HEK293T (cell line): Measurements from ENCODE around the gene EXOC6.

Experiments used
- CTCF ChIA-PET: fragments of 350-600 bp; formaldehyde crosslinking; extraction: SDS; loops from one replicate; lab custom pipeline; 2021; ENCODE audit warnings: antibody characterized with exemption, inconsistent platforms; lab: Yijun Ruan, JAX
- POLR2A ChIA-PET: fragments of 350-600 bp; formaldehyde crosslinking; extraction: SDS; loops from one replicate; lab custom pipeline; 2020; ENCODE audit warnings: antibody characterized with exemption, inconsistent platforms; lab: Yijun Ruan, JAX
- DNase-seq: peaks from one replicate; pipeline ENCODE4 v3.0.0; 2012; ENCODE audit warnings: mixed read lengths; ENCODE audit errors: extremely low spot score
- ARNT ChIP-seq: fragments of 450-650 bp; IDR thresholded peaks from 2 replicates; pipeline ENCODE4 v1.6.1; 2017; ENCODE audit warnings: mild to moderate bottlenecking
- BHLHE40 ChIP-seq: fragments of 450-650 bp; IDR thresholded peaks from 2 replicates; pipeline ENCODE4 v1.6.1; 2016; ENCODE audit warnings: mild to moderate bottlenecking, moderate library complexity, borderline replicate concordance
- CTBP1 ChIP-seq: fragments of 450-650 bp; IDR thresholded peaks from 2 replicates; pipeline ENCODE4 v1.6.1; 2016; ENCODE audit warnings: borderline replicate concordance
- ELF4 ChIP-seq: fragments of 450-650 bp; IDR thresholded peaks from 2 replicates; pipeline ENCODE4 v1.6.1; 2017; ENCODE audit warnings: antibody characterized with exemption
- FOXA1 ChIP-seq: fragments of 450-650 bp; IDR thresholded peaks from 2 replicates; pipeline ENCODE4 v1.6.1; 2016; ENCODE audit warnings: mild to moderate bottlenecking
- FOXK2 ChIP-seq: fragments of 450-650 bp; IDR thresholded peaks from 2 replicates; pipeline ENCODE4 v1.6.1; 2016; ENCODE audit warnings: mild to moderate bottlenecking
- FOXM1 ChIP-seq: fragments of 450-650 bp; IDR thresholded peaks from 2 replicates; pipeline ENCODE4 v1.6.1; 2017; ENCODE audit warnings: mild to moderate bottlenecking, borderline replicate concordance
- HDGF ChIP-seq: fragments of 450-650 bp; IDR thresholded peaks from 2 replicates; pipeline ENCODE4 v1.6.1; 2017; ENCODE audit warnings: antibody characterized with exemption, borderline replicate concordance
- L3MBTL2 ChIP-seq: fragments of 450-650 bp; conservative IDR thresholded peaks from 2 replicates; pipeline ENCODE4 v1.6.1; 2016; ENCODE audit warnings: mild to moderate bottlenecking
- LEF1 ChIP-seq: fragments of 450-650 bp; IDR thresholded peaks from 2 replicates; pipeline ENCODE4 v1.6.1; 2017; ENCODE audit warnings: mild to moderate bottlenecking, borderline replicate concordance
- NFRKB ChIP-seq: fragments of 450-650 bp; IDR thresholded peaks from 2 replicates; pipeline ENCODE4 v1.6.1; 2016; ENCODE audit warnings: mild to moderate bottlenecking, moderate library complexity
- PKNOX1 ChIP-seq: fragments of 450-650 bp; IDR thresholded peaks from 2 replicates; pipeline ENCODE4 v1.6.1; 2016
- SP1 ChIP-seq: fragments of 450-650 bp; IDR thresholded peaks from 2 replicates; pipeline ENCODE4 v1.6.1; 2017
- SUZ12 ChIP-seq: fragments of 450-650 bp; IDR thresholded peaks from 2 replicates; pipeline ENCODE4 v1.6.1; 2016; ENCODE audit warnings: mild to moderate bottlenecking
- TARDBP ChIP-seq: fragments of 450-650 bp; IDR thresholded peaks from 2 replicates; pipeline ENCODE4 v1.6.1; 2016
- ZNF384 ChIP-seq: fragments of 450-650 bp; IDR thresholded peaks from 2 replicates; pipeline ENCODE4 v1.6.1; 2016

Gene EXOC6

GRCh38 chr10:93032809-93033137 lies 184.5 kb downstream of the EXOC6 start:
- ChIA-PET POLR2A (no interaction called here), CTCF (no interaction called here)
- DNase-seq, result no peak
- TF ChIP-seq SUZ12 (no peak), CTBP1 (no peak), L3MBTL2 (no peak), ZNF384 (no peak), SP1 (no peak), TARDBP (no peak), FOXK2 (no peak), FOXA1 (no peak), HDGF (no peak), FOXM1 (no peak), LEF1 (no peak), ARNT (no peak), ELF4 (no peak), BHLHE40 (no peak), NFRKB (no peak), PKNOX1 (no peak)

GRCh38 chr10:93034426-93034825 lies 186.1 kb downstream of the EXOC6 start:
- CTCF ChIA-PET, result interaction anchor here (0.6 kb wide), 2 partner anchors 22 to 659 kb away, joined by 3 read pairs; no protein-coding TSS in a partner anchor
- TF ChIP-seq LEF1 (no peak), ZNF384 (no peak)
- POLR2A ChIA-PET, result no interaction called here
- no peak for DNase-seq

GRCh38 chr10:93039110-93039509 lies 190.8 kb downstream of the EXOC6 start:
- TF ChIP-seq FOXA1 (no peak), L3MBTL2 (no peak), ARNT (no peak), HDGF (no peak), SUZ12 (no peak), CTBP1 (no peak), BHLHE40 (no peak), NFRKB (no peak), TARDBP (no peak)
- POLR2A ChIA-PET, result no interaction called here
- DNase-seq, result no peak
- CTCF ChIA-PET, result no interaction called here

GRCh38 chr10:93039721-93040120 lies 191.4 kb downstream of the EXOC6 start:
- ChIA-PET POLR2A (no interaction called here), CTCF (no interaction called here)
- TF ChIP-seq TARDBP (no peak), ARNT (no peak), ZNF384 (no peak), FOXM1 (no peak), ELF4 (no peak), L3MBTL2 (no peak), SP1 (no peak), PKNOX1 (no peak), CTBP1 (no peak), BHLHE40 (no peak), HDGF (no peak), NFRKB (no peak), LEF1 (no peak), FOXK2 (no peak)
- no peak for DNase-seq

GRCh38 chr10:93054486-93054885 lies 206.2 kb downstream of the EXOC6 start:
- TF ChIP-seq TARDBP (no peak), SUZ12 (no peak), ELF4 (no peak), FOXK2 (no peak), CTBP1 (no peak), NFRKB (no peak), SP1 (no peak), HDGF (no peak), FOXA1 (no peak), ZNF384 (no peak), L3MBTL2 (no peak), BHLHE40 (no peak), PKNOX1 (no peak), FOXM1 (no peak), LEF1 (no peak), ARNT (no peak)
- DNase-seq, result no peak
- CTCF ChIA-PET, result no interaction called here
- POLR2A ChIA-PET, result no interaction called here

- POLR2A ChIA-PET, result no interaction called here
Measured at GRCh38 chr10:93058139-93058538, 209.8 kb downstream of the EXOC6 start.

More at GRCh38 chr10:93058139-93058538, 209.8 kb downstream of the EXOC6 start:
- CTCF ChIA-PET, result no interaction called here
- no peak for TF ChIP-seq HDGF
- no peak for DNase-seq
